Measurements from ENCODE around the gene CFAP54. TPM values are rescaled to one million over a fixed set of nuclear protein-coding genes. Genes with fewer than 3 reads are reported as not detected.

The CFAP54 gene
- total and polyA plus RNA-seq, 2 of the 4 experiments (the other 2 are of a cell fraction): 0.18 to 0.41 TPM

DNA sequence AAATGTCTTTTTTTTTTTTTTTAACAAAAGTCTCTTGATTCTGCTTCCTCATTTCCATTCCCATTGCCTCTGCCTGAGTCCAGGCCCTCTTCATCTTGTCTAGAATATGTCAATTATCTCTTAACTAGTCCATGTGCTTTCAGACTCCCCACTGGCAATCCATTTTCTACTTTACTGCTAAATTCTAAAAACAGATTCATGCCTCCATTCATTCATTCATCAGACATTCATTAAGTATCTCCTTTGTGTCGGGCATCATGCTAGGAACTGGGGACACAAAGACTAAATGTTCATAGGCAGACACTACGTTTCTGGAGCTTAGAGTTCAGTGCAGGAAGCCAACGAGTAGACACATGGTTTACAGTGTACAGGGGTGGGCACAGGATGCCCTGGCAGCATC is 408.0 kb downstream of the CFAP54 start:
- no peak for DNase-seq
- intact Hi-C loops (cut with micrococcal nuclease): loop anchor here (5.0 kb wide), 1 partner anchor 485 kb away; no protein-coding TSS in a partner anchor
- Histone ChIP-seq H4K91ac (ENCODE audit: insufficient read depth, low read depth, low read length) (no peak overlapping the region), H2AK5ac (ENCODE audit: low read depth, low read length) (no peak overlapping the region), H3K56ac (ENCODE audit: extremely low read depth, insufficient read depth, low read length) (no peak overlapping the region), H2BK5ac (ENCODE audit: low read depth, low read length, poor library complexity, severe bottlenecking) (no peak overlapping the region), H3K18ac (ENCODE audit: low read depth, low read length) (no peak overlapping the region), H3K9ac (ENCODE audit: low read depth, low read length) (no peak overlapping the region), H3K4me2 (ENCODE audit: low read depth, low read length) (no peak overlapping the region), H3K27ac (ENCODE audit: insufficient read depth, low read length) (no peak overlapping the region), H3K4me1 (ENCODE audit: control insufficient read depth, insufficient read depth, low read length) (no peaks in the 10 kb centered on the region), H4K20me1 (ENCODE audit: insufficient read depth, low read length) (no peaks in the 10 kb centered on the region), H3K9me3 (ENCODE audit: control insufficient read depth, insufficient read depth, low read length) (no peaks in the 10 kb centered on the region), H3K27me3 (ENCODE audit: control insufficient read depth, insufficient read depth, low read length) (peaks cover 10% of the 10 kb centered on the region), H3K9me1 (ENCODE audit: insufficient read depth, low read length) (no peaks in the 10 kb centered on the region), H3K23ac (ENCODE audit: low read depth, low read length) (no peak overlapping the region), H2BK15ac (ENCODE audit: low read depth, low read length) (no peak overlapping the region), H3K36me3 (ENCODE audit: control insufficient read depth, insufficient read depth, low read length) (no peaks in the 10 kb centered on the region), H2AK9ac (replicated peaks; ENCODE audit: low read depth, low read length, poor library complexity) (no peak overlapping the region), H3K79me1 (ENCODE audit: low read depth in 1 of 2, low read length in 2 of 2) (no peaks in the 10 kb centered on the region), H3K4me3 (ENCODE audit: insufficient read depth, low read depth, low read length) (no peak overlapping the region), H3K14ac (replicated peaks; ENCODE audit: low read depth, low read length) (no peak overlapping the region), H4K8ac (ENCODE audit: low read depth in 2 of 2, low read length in 2 of 2) (no peak overlapping the region), H4K5ac (ENCODE audit: low read depth, low read length) (no peak overlapping the region), H2BK120ac (ENCODE audit: low read depth, low read length) (no peak overlapping the region), H2BK20ac (ENCODE audit: low read depth, low read length) (no peak overlapping the region), H2AFZ (replicated peaks; ENCODE audit: low read length, poor library complexity) (no peak overlapping the region), H3K4ac (ENCODE audit: low read depth, low read length) (no peak overlapping the region)
- dilution Hi-C loops (cut with HindIII; ENCODE audit: low sequenced_read_pairs, unreplicated experiment): no loop called here
- no TSS peak for BruUV-seq (replicated peaks)
- ATAC-seq (ENCODE audit: low read depth): no peak
- TF ChIP-seq RAD21 (IDR thresholded peaks at IDR 0.05; ENCODE audit: low read length) (no peak), RFX5 (IDR thresholded peaks at IDR 0.05; ENCODE audit: low read depth, low read length) (no peak), CHD1 (IDR thresholded peaks at IDR 0.05; ENCODE audit: low read depth, low read length) (no peak), MAFK (IDR thresholded peaks at IDR 0.05; ENCODE audit: low read depth, low read length) (no peak), SMC3 (IDR thresholded peaks at IDR 0.05; ENCODE audit: low read depth, low read length) (no peak), FOS (IDR thresholded peaks at IDR 0.05; ENCODE audit: low read depth, low read length) (no peak), MXI1 (IDR thresholded peaks at IDR 0.05; ENCODE audit: borderline replicate concordance, low read depth, low read length) (no peak), POLR2A (IDR thresholded peaks at IDR 0.05; ENCODE audit: low read depth, low read length) (no peak), MAZ (IDR thresholded peaks at IDR 0.05; ENCODE audit: borderline replicate concordance, low read depth, low read length) (no peak), NFE2L2 (IDR thresholded peaks at IDR 0.05; ENCODE audit: low read depth, low read length) (no peak), CEBPB (IDR thresholded peaks at IDR 0.05; ENCODE audit: low read depth, low read length) (no peak), RCOR1 (IDR thresholded peaks at IDR 0.05; ENCODE audit: insufficient replicate concordance, low read length) (no peak)
- TF ChIP-seq, protein P1, sequence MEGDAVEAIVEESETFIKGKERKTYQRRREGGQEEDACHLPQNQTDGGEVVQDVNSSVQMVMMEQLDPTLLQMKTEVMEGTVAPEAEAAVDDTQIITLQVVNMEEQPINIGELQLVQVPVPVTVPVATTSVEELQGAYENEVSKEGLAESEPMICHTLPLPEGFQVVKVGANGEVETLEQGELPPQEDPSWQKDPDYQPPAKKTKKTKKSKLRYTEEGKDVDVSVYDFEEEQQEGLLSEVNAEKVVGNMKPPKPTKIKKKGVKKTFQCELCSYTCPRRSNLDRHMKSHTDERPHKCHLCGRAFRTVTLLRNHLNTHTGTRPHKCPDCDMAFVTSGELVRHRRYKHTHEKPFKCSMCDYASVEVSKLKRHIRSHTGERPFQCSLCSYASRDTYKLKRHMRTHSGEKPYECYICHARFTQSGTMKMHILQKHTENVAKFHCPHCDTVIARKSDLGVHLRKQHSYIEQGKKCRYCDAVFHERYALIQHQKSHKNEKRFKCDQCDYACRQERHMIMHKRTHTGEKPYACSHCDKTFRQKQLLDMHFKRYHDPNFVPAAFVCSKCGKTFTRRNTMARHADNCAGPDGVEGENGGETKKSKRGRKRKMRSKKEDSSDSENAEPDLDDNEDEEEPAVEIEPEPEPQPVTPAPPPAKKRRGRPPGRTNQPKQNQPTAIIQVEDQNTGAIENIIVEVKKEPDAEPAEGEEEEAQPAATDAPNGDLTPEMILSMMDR (conservative IDR thresholded peaks at IDR 0.05; ENCODE audit: low read depth, low read length): no peak
- TF ChIP-seq, protein P2, sequence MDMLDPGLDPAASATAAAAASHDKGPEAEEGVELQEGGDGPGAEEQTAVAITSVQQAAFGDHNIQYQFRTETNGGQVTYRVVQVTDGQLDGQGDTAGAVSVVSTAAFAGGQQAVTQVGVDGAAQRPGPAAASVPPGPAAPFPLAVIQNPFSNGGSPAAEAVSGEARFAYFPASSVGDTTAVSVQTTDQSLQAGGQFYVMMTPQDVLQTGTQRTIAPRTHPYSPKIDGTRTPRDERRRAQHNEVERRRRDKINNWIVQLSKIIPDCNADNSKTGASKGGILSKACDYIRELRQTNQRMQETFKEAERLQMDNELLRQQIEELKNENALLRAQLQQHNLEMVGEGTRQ (IDR thresholded peaks at IDR 0.05; ENCODE audit: low read depth, low read length): no peak
- TF ChIP-seq, protein P3, sequence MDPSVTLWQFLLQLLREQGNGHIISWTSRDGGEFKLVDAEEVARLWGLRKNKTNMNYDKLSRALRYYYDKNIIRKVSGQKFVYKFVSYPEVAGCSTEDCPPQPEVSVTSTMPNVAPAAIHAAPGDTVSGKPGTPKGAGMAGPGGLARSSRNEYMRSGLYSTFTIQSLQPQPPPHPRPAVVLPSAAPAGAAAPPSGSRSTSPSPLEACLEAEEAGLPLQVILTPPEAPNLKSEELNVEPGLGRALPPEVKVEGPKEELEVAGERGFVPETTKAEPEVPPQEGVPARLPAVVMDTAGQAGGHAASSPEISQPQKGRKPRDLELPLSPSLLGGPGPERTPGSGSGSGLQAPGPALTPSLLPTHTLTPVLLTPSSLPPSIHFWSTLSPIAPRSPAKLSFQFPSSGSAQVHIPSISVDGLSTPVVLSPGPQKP (IDR thresholded peaks at IDR 0.05; ENCODE audit: borderline replicate concordance, low read depth, low read length): no peak
- CTCF ChIA-PET: no interaction called here
- POLR2A ChIA-PET (ENCODE audit: unreplicated experiment): no interaction called here
- 25% methylated on average over 2 of the region's 3 CpGs; no CpG with 5 or more reads in 1 of the 2 experiments for WGBS, 2 experiments (ENCODE audit: extremely low coverage in 2 of 2, insufficient read length in 1 of 2)
- in situ Hi-C loops (cut with MboI; ENCODE audit: low sequenced_read_pairs): no loop called here

Data from IMR-90 (cell line).